GM23338 (cell line): ENCODE data around the gene SRMS. TPM values are rescaled to one million over a fixed set of nuclear protein-coding genes. Genes with fewer than 3 reads are reported as not detected.

Experiments used
- ATAC-seq: fragments of 200-7000 bp; cut with Tn5 transposase; 3 replicates; pipeline ENCODE4 v1.9.1; 2020
- DNase-seq: peaks from one replicate; pipeline ENCODE4 v3.0.0-alpha.2; 2015; ENCODE audit warnings: low spot score
- H2AFZ ChIP-seq: fragments of 200-600 bp; sonication (generic); 2 replicates; pipeline ENCODE4 v1.8.0; 2016; ENCODE audit warnings: antibody characterized with exemption, mild to moderate bottlenecking, moderate library complexity
- H3F3A ChIP-seq: fragments of 200-600 bp; sonication (generic); replicated peaks from 2 replicates; pipeline ENCODE4 v1.8.0; 2017; ENCODE audit warnings: antibody characterized with exemption, mixed run types, low read depth
- H3K27ac ChIP-seq: fragments of 200-600 bp; sonication (generic); 2 replicates; pipeline ENCODE4 v1.6.1; 2016; ENCODE audit warnings: low read depth
- H3K27me3 ChIP-seq: fragments of 200-600 bp; sonication (generic); 2 replicates; pipeline ENCODE4 v1.8.0; 2016; ENCODE audit warnings: mild to moderate bottlenecking, mixed run types, moderate library complexity; ENCODE audit not compliant: insufficient read depth
- H3K36me3 ChIP-seq: fragments of 200-600 bp; sonication (generic); 2 replicates; pipeline ENCODE4 v1.8.0; 2016; ENCODE audit warnings: mild to moderate bottlenecking; ENCODE audit not compliant: insufficient read depth
- H3K4me1 ChIP-seq: fragments of 200-600 bp; sonication (generic); 2 replicates; pipeline ENCODE4 v1.8.0; 2016; ENCODE audit warnings: mild to moderate bottlenecking, moderate library complexity; ENCODE audit not compliant: insufficient read depth
- H3K4me2 ChIP-seq: fragments of 200-600 bp; sonication (generic); 2 replicates; pipeline ENCODE4 v1.7.1; 2017; ENCODE audit warnings: mixed run types
- H3K4me3 ChIP-seq: fragments of 200-600 bp; sonication (generic); 2 replicates; pipeline ENCODE4 v1.6.1; 2016; ENCODE audit warnings: mixed run types
- H3K79me2 ChIP-seq: fragments of 200-600 bp; sonication (generic); replicated peaks from 2 replicates; pipeline ENCODE4 v1.8.0; 2017; ENCODE audit warnings: mild to moderate bottlenecking; ENCODE audit not compliant: insufficient read depth
- H3K9me2 ChIP-seq: fragments of 200-600 bp; sonication (generic); 2 replicates; pipeline ENCODE4 v1.8.0; 2017; ENCODE audit not compliant: insufficient read depth
- H4K20me1 ChIP-seq: fragments of 200-600 bp; sonication (generic); replicated peaks from 2 replicates; pipeline ENCODE4 v1.8.0; 2017; ENCODE audit warnings: mild to moderate bottlenecking; ENCODE audit not compliant: insufficient read depth
- H3K27ac Mint-ChIP-seq: 2 replicates; pipeline ENCODE4 v1.8.0; 2020; ENCODE audit warnings: inconsistent platforms, mild to moderate bottlenecking, moderate library complexity, mixed read lengths
- H3K27me3 Mint-ChIP-seq: 3 replicates; pipeline ENCODE4 v1.8.0; 2022; ENCODE audit warnings: low read depth, mild to moderate bottlenecking, moderate library complexity, mixed read lengths, inconsistent platforms; ENCODE audit not compliant: insufficient read depth, poor library complexity
- H3K36me3 Mint-ChIP-seq: 3 replicates; pipeline ENCODE4 v1.8.0; 2021; ENCODE audit warnings: low read depth, mild to moderate bottlenecking, inconsistent platforms, moderate library complexity, mixed read lengths
- H3K4me1 Mint-ChIP-seq: 3 replicates; pipeline ENCODE4 v1.8.0; 2020; ENCODE audit warnings: mild to moderate bottlenecking, inconsistent platforms, mixed read lengths
- H3K4me3 Mint-ChIP-seq: 3 replicates; pipeline ENCODE4 v1.8.0; 2021; ENCODE audit warnings: moderate library complexity, mild to moderate bottlenecking, inconsistent platforms, mixed read lengths
- H3K9me3 Mint-ChIP-seq: 3 replicates; pipeline ENCODE4 v1.8.0; 2020; ENCODE audit warnings: moderate library complexity, mild to moderate bottlenecking, inconsistent platforms, mixed read lengths
- CTCF ChIP-seq, 2 experiments: fragments of 200-600 bp in 1 of 2; sonication (generic) in 1 of 2; conservative IDR thresholded peaks; 2 replicates each; pipeline versions ENCODE4 v1.5.1 to v1.6.1; 2016 to 2017; ENCODE audit warnings: antibody characterized with exemption in 2 of 2, low read depth in 2 of 2, mild to moderate bottlenecking in 2 of 2, moderate library complexity in 1 of 2
- ETS1 ChIP-seq: IDR thresholded peaks from 2 replicates; pipeline ENCODE4 v1.6.1; 2016; ENCODE audit warnings: antibody characterized with exemption
- STAT1 ChIP-seq: IDR thresholded peaks from one replicate; pipeline ENCODE4 v1.6.1; 2016; ENCODE audit warnings: antibody characterized with exemption; ENCODE audit not compliant: unreplicated experiment
- ZNF331 ChIP-seq: fragments of 250-450 bp; sonication (Bioruptor Pico); IDR thresholded peaks from 2 replicates; pipeline ENCODE4 v1.5.0; 2020; ENCODE audit warnings: low read depth, mild to moderate bottlenecking, moderate library complexity
- polyA plus RNA-seq: library from polyadenylated mRNA; unstranded; fragments of >200 nt; fragmentation: Nextera tagmentation; extraction: Ambion mirVana; gene quantifications from 2 replicates; pipeline ENCODE4 v1.2.1, GENCODE V29; 2016
- total RNA-seq: library from RNA; depleted of rRNA; stranded (reverse); fragments of >200 nt; shearing (Covaris generic); gene quantifications from 2 replicates; pipeline ENCODE4 v1.2.3, GENCODE V29; 2014

The SRMS gene
- total and polyA plus RNA-seq, 2 experiments from 2014 or later, result 0.23 to 0.59 TPM

GRCh38 chr20:63570281-63571086, 22.9 kb upstream of the SRMS start:
- ATAC-seq, result no peak
- 0 out of 2 replicates have a peak, but pooled peaks cover 7% of the 10 kb centered on the region for H3F3A ChIP-seq
- Mint-ChIP-seq H3K4me3 (no peak overlapping the region), H3K36me3 (no peaks in the 10 kb centered on the region), H3K9me3 (no peaks in the 10 kb centered on the region), H3K27ac (no peak overlapping the region), H3K4me1 (no peaks in the 10 kb centered on the region), H3K27me3 (no peaks in the 10 kb centered on the region)
- no peaks in the 10 kb centered on the region for H4K20me1 ChIP-seq
- H3K79me2 ChIP-seq, result no peaks in the 10 kb centered on the region
- H3K4me2 ChIP-seq, result no peak overlapping the region
- H3K9me2 ChIP-seq, result no peaks in the 10 kb centered on the region
- no peak overlapping the region for H3K4me3 ChIP-seq
- no peak for TF ChIP-seq ETS1
- no peak overlapping the region for H3K27ac ChIP-seq
- no peaks in the 10 kb centered on the region for H3K27me3 ChIP-seq
- no peak overlapping the region for H2AFZ ChIP-seq
- no peaks in the 10 kb centered on the region; the same call in 1 of the 2 replicates for H3K4me1 ChIP-seq
- no peak for DNase-seq
- H3K36me3 ChIP-seq, result no peaks in the 10 kb centered on the region

DNA sequence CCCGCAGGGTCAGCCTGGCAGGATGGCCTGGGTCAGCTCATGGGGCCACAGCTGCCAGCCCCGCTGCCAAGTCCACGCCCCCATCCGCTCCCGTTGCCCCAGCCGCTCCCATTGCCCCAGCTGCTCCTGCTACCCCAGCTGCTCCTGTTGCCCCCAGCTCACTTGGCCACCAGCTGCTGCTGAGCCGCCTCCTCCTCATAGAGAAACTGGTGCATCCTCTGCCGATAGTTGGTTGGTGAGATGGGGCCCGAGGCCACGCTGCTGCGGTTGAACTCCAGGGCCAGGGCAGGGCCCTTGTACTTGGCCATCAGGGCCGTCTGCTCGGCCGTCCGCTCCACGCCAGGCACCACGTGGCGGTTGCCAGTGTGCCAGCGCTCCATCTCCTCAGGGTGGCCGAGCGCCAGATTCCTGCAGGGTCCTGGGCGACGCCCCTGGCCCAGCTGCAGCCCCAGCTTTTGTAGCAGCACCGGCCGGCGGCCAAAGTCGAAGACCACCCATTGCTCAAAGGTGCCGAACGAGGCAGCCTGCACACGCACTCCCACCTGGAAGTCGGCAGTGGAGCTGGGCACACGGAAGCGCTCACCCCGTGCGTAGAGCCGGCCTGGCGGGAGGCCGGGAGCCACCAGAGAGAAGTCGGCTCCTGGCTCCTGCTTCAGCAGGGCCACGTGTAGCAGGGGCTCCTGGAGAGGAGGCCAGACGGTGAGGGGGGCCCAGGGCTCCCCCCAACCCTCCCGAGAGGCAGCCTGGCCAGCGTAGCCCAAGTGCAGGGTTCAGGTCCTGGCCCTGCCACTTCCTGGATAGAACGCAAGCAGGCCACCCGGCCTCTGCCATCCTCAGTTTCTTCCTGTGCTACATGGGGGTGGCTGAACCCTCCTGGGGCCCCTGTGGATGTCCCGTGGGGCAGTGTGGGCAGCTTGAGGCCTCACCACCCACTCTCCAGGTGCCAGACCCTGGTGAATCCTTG, 21.7 kb upstream of the SRMS start:
- Histone ChIP-seq H3K4me3 (no peak overlapping the region), H3K36me3 (no peaks in the 10 kb centered on the region), H3K4me2 (no peak overlapping the region), H3K79me2 (no peaks in the 10 kb centered on the region), H3K27me3 (no peaks in the 10 kb centered on the region), H3K9me2 (no peaks in the 10 kb centered on the region), H4K20me1 (no peaks in the 10 kb centered on the region), H3K27ac (no peak overlapping the region), H3F3A (0 out of 2 replicates have a peak, but pooled peaks cover 4% of the 10 kb centered on the region), H2AFZ (no peak overlapping the region), H3K4me1 (no peaks in the 10 kb centered on the region; the same call in 1 of the 2 replicates)
- DNase-seq, result no peak
- TF ChIP-seq CTCF (conservative IDR thresholded peaks at IDR 0.05; ENCODE audit: low read depth in 2 of 2), result no peak
- no peak for TF ChIP-seq STAT1
- TF ChIP-seq ZNF331 (CRISPR knock-in tag), result no peak
- no peak for ATAC-seq
- Mint-ChIP-seq H3K4me3 (no peak overlapping the region), H3K4me1 (no peaks in the 10 kb centered on the region), H3K27me3 (no peaks in the 10 kb centered on the region), H3K36me3 (no peaks in the 10 kb centered on the region), H3K9me3 (no peaks in the 10 kb centered on the region), H3K27ac (no peak overlapping the region)
